Stomach (tissue), 4 donors: ENCODE measurements around the gene TACC3.

Experiments used
- CTCF ChIP-seq, 7 experiments: fragments of 450-650 bp in 4 of 7; fragments of 200-600 bp in 3 of 7; sonication (generic) in 3 of 7; IDR thresholded peaks; one replicate each; pipeline ENCODE4 v1.5.1; 2016 to 2019; ENCODE audit warnings: antibody characterized with exemption in 7 of 7, control low read depth in 2 of 7, mild to moderate bottlenecking in 1 of 7
- POLR2A ChIP-seq, 4 donors: fragments of 450-650 bp; IDR thresholded peaks; one replicate each; pipeline ENCODE4 v1.6.1; 2016; ENCODE audit warnings: antibody characterized with exemption in 4 of 4, control low read depth in 2 of 4, mild to moderate bottlenecking in 1 of 4, moderate library complexity in 1 of 4

GRCh38 chr4:1779588-1780382 lies 58.5 kb downstream of the TACC3 start:
- TF ChIP-seq CTCF (IDR thresholded peaks at IDR 0.05) (no peak), POLR2A (IDR thresholded peaks at IDR 0.05) (no peak)
